ENCODE data around the gene LMX1B. TPM values are rescaled to one million over a fixed set of nuclear protein-coding genes. Genes with fewer than 3 reads are reported as not detected.

The LMX1B gene
- total RNA-seq, 1 experiment from 2014 or later = not detected

DNA sequence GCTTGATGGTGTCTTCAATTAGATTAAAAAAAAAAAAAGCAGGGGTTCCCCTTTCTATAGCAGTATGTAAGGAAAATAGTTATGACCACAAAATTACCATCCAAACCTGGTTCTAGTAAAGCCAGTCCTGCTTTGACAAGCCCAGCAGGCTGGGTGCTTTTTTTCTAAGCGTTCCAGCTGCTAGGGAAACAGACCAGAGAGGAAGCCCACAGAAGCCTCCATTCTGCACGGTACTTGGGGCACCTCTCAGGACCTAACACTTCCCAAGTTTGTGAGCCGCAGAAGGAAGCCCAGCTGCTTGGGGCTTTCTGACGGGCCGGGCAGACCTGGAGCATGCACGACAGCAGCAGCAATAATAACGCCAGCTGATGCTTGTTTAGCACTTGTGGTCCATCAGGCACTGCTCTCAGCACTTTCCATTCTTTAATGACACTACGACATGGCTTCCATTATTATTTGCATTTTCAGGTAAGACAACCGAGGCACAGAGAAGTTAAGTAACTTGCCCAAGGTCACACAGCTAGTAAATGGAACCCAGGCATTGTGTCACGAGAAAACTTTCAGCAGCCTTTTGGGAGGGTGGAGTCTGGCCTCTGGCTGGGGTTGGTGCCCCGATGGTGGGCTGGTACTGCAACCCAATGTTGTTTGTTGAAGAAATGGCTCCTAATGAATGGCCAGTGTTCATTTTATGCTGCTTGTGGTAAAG, 15.4 kb downstream of the LMX1B start:
- no TSS peak for BruUV-seq (replicated peaks)
- peaks cover 93% of the 10 kb centered on the region for H3K27me3 ChIP-seq (replicated peaks; ENCODE audit: insufficient read depth, low read depth, low read length, poor library complexity)
- TF ChIP-seq, protein P1, sequence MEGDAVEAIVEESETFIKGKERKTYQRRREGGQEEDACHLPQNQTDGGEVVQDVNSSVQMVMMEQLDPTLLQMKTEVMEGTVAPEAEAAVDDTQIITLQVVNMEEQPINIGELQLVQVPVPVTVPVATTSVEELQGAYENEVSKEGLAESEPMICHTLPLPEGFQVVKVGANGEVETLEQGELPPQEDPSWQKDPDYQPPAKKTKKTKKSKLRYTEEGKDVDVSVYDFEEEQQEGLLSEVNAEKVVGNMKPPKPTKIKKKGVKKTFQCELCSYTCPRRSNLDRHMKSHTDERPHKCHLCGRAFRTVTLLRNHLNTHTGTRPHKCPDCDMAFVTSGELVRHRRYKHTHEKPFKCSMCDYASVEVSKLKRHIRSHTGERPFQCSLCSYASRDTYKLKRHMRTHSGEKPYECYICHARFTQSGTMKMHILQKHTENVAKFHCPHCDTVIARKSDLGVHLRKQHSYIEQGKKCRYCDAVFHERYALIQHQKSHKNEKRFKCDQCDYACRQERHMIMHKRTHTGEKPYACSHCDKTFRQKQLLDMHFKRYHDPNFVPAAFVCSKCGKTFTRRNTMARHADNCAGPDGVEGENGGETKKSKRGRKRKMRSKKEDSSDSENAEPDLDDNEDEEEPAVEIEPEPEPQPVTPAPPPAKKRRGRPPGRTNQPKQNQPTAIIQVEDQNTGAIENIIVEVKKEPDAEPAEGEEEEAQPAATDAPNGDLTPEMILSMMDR (conservative IDR thresholded peaks at IDR 0.05; ENCODE audit: low read depth, low read length) = no peak
- no peak for TF ChIP-seq EZH2 (IDR thresholded peaks at IDR 0.05; ENCODE audit: borderline replicate concordance, low read depth, low read length, poor library complexity, severe bottlenecking)
- H3K36me3 ChIP-seq (ENCODE audit: insufficient read depth, low read length, poor library complexity, severe bottlenecking) = no peaks in the 10 kb centered on the region
- ChIA-PET POLR2A (ENCODE audit: low non-redundant PET) (no interaction called here), CTCF (interaction anchor here (1.0 kb wide), 1 partner anchor 9 kb away, joined by 8 read pairs; no protein-coding TSS in a partner anchor)
- no peak for DNase-seq (ENCODE audit: low spot score)
- H3K4me1 ChIP-seq (ENCODE audit: insufficient read depth, low read length, poor library complexity, severe bottlenecking) = peaks cover 12% of the 10 kb centered on the region
- H3K27ac ChIP-seq (ENCODE audit: low read depth, low read length, poor library complexity, severe bottlenecking) = no peak overlapping the region
- intact Hi-C loops (cut with micrococcal nuclease; ENCODE audit: unreplicated experiment) = no loop called here
- no peak overlapping the region for H3K4me3 ChIP-seq (ENCODE audit: low read depth, low read length, poor library complexity, severe bottlenecking)
- H3K9me3 ChIP-seq (ENCODE audit: low read depth, low read length, poor library complexity, severe bottlenecking) = no peaks in the 10 kb centered on the region

DNA sequence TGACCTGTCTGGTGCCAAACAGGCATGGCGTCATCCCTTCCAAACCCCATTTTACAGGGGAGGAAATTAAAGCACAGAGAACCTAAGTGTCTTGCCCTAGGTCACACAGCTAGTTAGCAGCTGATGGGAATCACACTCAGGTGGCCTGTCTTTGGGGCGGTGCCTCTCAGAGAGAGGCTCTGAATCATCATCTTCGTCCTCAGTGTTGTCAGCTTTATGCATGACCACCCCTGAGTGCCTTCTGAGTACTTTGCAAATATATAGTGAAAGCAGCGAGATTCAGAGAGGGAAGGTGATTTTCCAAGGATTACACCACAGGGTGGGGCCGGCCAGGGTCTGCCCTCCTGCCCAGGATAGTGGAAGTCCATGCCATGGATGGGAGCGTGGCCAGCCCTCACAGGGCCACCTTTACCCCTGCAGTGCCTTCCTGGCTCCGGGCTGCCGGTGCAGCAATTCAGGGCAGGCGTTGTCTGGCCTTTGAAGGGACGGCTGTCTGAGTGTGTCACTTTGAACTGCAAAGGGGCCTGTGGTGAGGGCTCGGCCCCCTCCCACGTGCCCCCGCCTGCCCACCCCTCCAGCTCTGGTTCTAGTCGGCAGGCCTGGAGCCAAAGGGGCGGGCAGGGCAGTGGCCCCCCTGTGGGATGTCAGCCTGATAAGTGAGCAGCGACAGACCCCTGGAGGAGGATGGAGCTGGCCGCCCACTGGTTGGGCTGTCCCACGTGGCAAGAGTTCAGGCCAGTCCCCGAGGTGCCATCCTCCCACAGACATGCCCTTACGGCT, 16.9 kb downstream of the LMX1B start:
- Histone ChIP-seq H3K27ac (ENCODE audit: low read depth, low read length, poor library complexity, severe bottlenecking) (no peak overlapping the region), H3K36me3 (ENCODE audit: insufficient read depth, low read length, poor library complexity, severe bottlenecking) (no peaks in the 10 kb centered on the region), H3K27me3 (replicated peaks; ENCODE audit: insufficient read depth, low read depth, low read length, poor library complexity) (peaks cover 86% of the 10 kb centered on the region), H3K9me3 (ENCODE audit: low read depth, low read length, poor library complexity, severe bottlenecking) (no peaks in the 10 kb centered on the region), H3K4me1 (ENCODE audit: insufficient read depth, low read length, poor library complexity, severe bottlenecking) (peaks cover 8% of the 10 kb centered on the region), H3K4me3 (ENCODE audit: low read depth, low read length, poor library complexity, severe bottlenecking) (no peak overlapping the region)
- POLR2A ChIA-PET (ENCODE audit: low non-redundant PET) = no interaction called here
- TF ChIP-seq, protein P1 (conservative IDR thresholded peaks at IDR 0.05; ENCODE audit: low read depth, low read length) = no peak
- peak; percentile 38 for TF ChIP-seq EZH2 (IDR thresholded peaks at IDR 0.05; ENCODE audit: borderline replicate concordance, low read depth, low read length, poor library complexity, severe bottlenecking)
- CTCF ChIA-PET = no interaction called here
- BruUV-seq (replicated peaks) = no TSS peak
- DNase-seq (ENCODE audit: low spot score) = no peak
- intact Hi-C loops (cut with micrococcal nuclease; ENCODE audit: unreplicated experiment) = no loop called here

DNA sequence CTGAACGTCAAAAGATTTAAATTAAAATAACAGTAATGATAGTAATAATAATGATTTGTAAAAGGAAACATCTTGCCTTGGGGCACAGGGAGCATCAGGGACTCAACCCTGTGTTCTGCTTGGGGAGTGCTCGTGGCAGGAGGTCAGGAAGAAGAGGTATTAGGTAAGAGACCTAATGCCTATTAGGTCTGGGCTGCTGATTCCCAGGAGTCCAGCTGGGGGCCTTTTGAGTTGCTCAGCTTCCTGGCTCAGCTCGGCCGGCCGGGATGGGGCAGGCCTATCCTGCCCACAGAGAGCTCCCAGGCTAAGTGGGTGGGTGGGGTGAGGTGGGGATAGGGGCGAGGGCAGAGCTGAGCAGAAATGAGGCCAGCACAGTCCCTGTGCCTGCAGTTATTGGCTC, 17.5 kb downstream of the LMX1B start:
- Histone ChIP-seq H3K4me3 (ENCODE audit: low read depth, low read length, poor library complexity, severe bottlenecking) (no peak overlapping the region), H3K36me3 (ENCODE audit: insufficient read depth, low read length, poor library complexity, severe bottlenecking) (no peaks in the 10 kb centered on the region), H3K4me1 (ENCODE audit: insufficient read depth, low read length, poor library complexity, severe bottlenecking) (peaks cover 2% of the 10 kb centered on the region), H3K9me3 (ENCODE audit: low read depth, low read length, poor library complexity, severe bottlenecking) (no peaks in the 10 kb centered on the region), H3K27ac (ENCODE audit: low read depth, low read length, poor library complexity, severe bottlenecking) (no peak overlapping the region), H3K27me3 (replicated peaks; ENCODE audit: insufficient read depth, low read depth, low read length, poor library complexity) (peaks cover 85% of the 10 kb centered on the region)
- POLR2A ChIA-PET (ENCODE audit: low non-redundant PET) = no interaction called here
- no peak for DNase-seq (ENCODE audit: low spot score)
- intact Hi-C loops (cut with micrococcal nuclease; ENCODE audit: unreplicated experiment) = no loop called here
- no TSS peak for BruUV-seq (replicated peaks)
- TF ChIP-seq, protein P1 (conservative IDR thresholded peaks at IDR 0.05; ENCODE audit: low read depth, low read length) = no peak
- no peak for TF ChIP-seq EZH2 (IDR thresholded peaks at IDR 0.05; ENCODE audit: borderline replicate concordance, low read depth, low read length, poor library complexity, severe bottlenecking)
- CTCF ChIA-PET = no interaction called here
